Astrocyte of the cerebellum (primary cell): ENCODE results near the gene PROX1.

ENCODE experiments used
- DNase-seq: peaks from one replicate; pipeline ENCODE4 v3.0.0-alpha.2; 2011; ENCODE audit warnings: low read depth
- H3K4me3 ChIP-seq: 2 replicates; pipeline ENCODE4 v1.5.1; 2011; ENCODE audit warnings: mild to moderate bottlenecking, low read depth, low read length, moderate library complexity
- CTCF ChIP-seq: IDR thresholded peaks from 2 replicates; pipeline ENCODE4 v1.5.1; 2012; ENCODE audit warnings: low read length, low read depth, moderate library complexity, mild to moderate bottlenecking; ENCODE audit errors: missing control alignments
- in situ Hi-C: cut with HindIII; loops from 2 replicates; pipeline ENCODE4 v1.10.0; 2017; ENCODE audit warnings: low sequenced_read_pairs

Gene PROX1

GRCh38 chr1:213987927-213988506, at the start of gene PROX1:
Gene PROX1, plus strand, starts transcription at chr1:213987973. Its CDS starts 8,563 bp downstream, at chr1:213996536.
- peak; percentile 83 for DNase-seq
- peak within 1 kb of the TSS; percentile 76 for H3K4me3 ChIP-seq

GRCh38 chr1:213938776-213939175, 49.0 kb upstream of the PROX1 start:
- in situ Hi-C loops: no loop called here
- no peak overlapping the region for H3K4me3 ChIP-seq
- no peak for TF ChIP-seq CTCF
- DNase-seq: no peak

More at GRCh38 chr1:213987927-213988506, at the start of gene PROX1:
- TF ChIP-seq CTCF: no peak
- in situ Hi-C loops: no loop called here

GRCh38 chr1:213939888-213940287, 47.9 kb upstream of the PROX1 start:
- no peak overlapping the region for H3K4me3 ChIP-seq
- TF ChIP-seq CTCF: no peak
- DNase-seq: no peak
- in situ Hi-C loops: no loop called here

GRCh38 chr1:213940947-213941346, 46.8 kb upstream of the PROX1 start:
- in situ Hi-C loops: no loop called here
- no peak for TF ChIP-seq CTCF
- H3K4me3 ChIP-seq: no peak overlapping the region
- DNase-seq: no peak

GRCh38 chr1:213942061-213942460, 45.7 kb upstream of the PROX1 start:
- in situ Hi-C loops: no loop called here
- H3K4me3 ChIP-seq: no peak overlapping the region
- no peak for TF ChIP-seq CTCF
- no peak for DNase-seq

GRCh38 chr1:213947200-213947801, 40.5 kb upstream of the PROX1 start:
- in situ Hi-C loops: no loop called here
- DNase-seq: no peak
- H3K4me3 ChIP-seq: no peak overlapping the region
- no peak for TF ChIP-seq CTCF
